Suprapubic skin (tissue), 3 donors: ENCODE results near the gene ETV6.

Experiments
- POLR2AphosphoS5 ChIP-seq, 3 donors: sonication (generic); formaldehyde crosslinking; IDR thresholded peaks; one replicate each; pipeline ENCODE4 v1.6.1; 2017; ENCODE audit warnings: antibody characterized with exemption in 3 of 3
- TF ChIP-seq, protein P1 (sequence below), 2 donors: fragments of 200-600 bp in 1 of 2; fragments of 450-650 bp in 1 of 2; sonication (generic) in 1 of 2; IDR thresholded peaks; one replicate each; pipeline ENCODE4 v1.5.1; 2016 to 2019; ENCODE audit warnings: antibody characterized with exemption in 2 of 2, mild to moderate bottlenecking in 1 of 2, moderate library complexity in 1 of 2

DNA sequence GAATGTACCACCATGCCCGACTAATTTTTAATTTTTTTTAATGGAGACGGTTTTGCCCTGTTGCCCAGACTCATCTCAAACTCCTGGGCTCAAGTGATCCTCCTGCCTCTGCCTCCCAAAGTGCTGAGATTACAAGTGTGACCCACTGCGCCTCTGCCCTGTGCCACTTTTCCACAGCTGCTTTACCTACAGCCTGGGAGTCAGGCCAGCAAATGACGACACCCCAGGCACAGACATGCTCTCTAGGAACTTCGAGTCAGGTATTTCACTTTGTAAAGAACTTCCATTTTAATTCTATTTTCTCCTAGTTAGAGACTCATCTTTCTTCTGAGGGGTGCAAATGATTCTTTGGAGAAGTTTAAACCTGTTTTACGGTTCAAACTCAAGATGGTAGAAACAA, 89.0 kb downstream of the ETV6 start:
- TF ChIP-seq, protein P1, sequence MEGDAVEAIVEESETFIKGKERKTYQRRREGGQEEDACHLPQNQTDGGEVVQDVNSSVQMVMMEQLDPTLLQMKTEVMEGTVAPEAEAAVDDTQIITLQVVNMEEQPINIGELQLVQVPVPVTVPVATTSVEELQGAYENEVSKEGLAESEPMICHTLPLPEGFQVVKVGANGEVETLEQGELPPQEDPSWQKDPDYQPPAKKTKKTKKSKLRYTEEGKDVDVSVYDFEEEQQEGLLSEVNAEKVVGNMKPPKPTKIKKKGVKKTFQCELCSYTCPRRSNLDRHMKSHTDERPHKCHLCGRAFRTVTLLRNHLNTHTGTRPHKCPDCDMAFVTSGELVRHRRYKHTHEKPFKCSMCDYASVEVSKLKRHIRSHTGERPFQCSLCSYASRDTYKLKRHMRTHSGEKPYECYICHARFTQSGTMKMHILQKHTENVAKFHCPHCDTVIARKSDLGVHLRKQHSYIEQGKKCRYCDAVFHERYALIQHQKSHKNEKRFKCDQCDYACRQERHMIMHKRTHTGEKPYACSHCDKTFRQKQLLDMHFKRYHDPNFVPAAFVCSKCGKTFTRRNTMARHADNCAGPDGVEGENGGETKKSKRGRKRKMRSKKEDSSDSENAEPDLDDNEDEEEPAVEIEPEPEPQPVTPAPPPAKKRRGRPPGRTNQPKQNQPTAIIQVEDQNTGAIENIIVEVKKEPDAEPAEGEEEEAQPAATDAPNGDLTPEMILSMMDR (IDR thresholded peaks at IDR 0.05), result no peak
- TF ChIP-seq POLR2AphosphoS5 (IDR thresholded peaks at IDR 0.05), result no peak
